B cell (primary cell): ENCODE data around the gene ABHD12B.

Experiments used
- CTCF ChIP-seq: fragments of 200-600 bp; IDR thresholded peaks from one replicate; pipeline ENCODE4 v1.8.0; 2022; ENCODE audit warnings: antibody characterized with exemption, mild to moderate bottlenecking
- EZH2 ChIP-seq: IDR thresholded peaks from 2 replicates; pipeline ENCODE4 v1.6.1; 2012; ENCODE audit warnings: borderline replicate concordance, low read depth, mild to moderate bottlenecking, moderate library complexity, low read length; ENCODE audit not compliant: insufficient read depth, poor library complexity, severe bottlenecking

- TF ChIP-seq CTCF (no peak), EZH2 (no peak)
These were observed 53.0 kb downstream of the ABHD12B start for GRCh38 chr14:50924843-50925242.
